ENCODE measurements around the gene LZTS2. TPM values are rescaled to one million over a fixed set of nuclear protein-coding genes. Genes with fewer than 3 reads are reported as not detected.

Gene LZTS2
- total RNA-seq, 2 experiments from 2014 or later = 12.6 to 12.7 TPM

DNA sequence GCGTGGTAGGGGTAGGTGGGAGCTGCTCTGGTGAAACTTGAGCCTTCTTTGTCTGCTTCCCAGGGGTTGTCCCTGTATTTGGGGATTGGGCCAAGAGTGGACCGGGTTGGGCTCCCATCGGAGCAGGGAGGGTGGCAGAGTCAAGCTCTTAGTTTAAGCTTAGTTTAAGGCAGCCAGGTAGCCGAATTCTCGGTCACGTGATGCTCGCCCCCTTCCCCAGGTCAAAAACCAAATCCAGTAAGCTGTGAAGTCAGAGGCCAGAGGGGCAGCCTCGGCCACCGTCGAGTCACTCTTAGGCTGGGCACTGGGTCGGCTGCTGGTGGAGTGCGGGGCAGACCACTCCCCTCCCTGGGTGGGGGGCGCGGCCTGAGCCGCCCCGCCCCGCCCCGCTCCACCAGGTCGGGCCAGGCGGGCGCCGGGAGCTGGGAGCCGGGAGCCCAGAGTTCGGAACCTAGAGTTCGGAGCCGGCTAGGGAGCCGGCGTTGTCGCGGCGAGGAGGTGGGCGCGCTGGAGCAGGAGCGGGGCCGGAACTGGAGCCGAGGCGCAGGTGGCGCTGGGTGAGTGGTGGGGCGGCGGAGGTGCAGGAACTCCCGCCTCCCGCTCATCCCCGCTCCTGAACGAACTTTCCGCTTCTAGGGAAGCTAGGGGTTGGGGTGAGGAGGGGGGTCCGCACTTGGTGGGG lies 2.8 kb upstream of the LZTS2 start:
- Mint-ChIP-seq H3K27ac (peak overlapping the region; percentile 90), H3K9me3 (ENCODE audit: low read depth) (no peaks in the 10 kb centered on the region), H3K4me1 (peaks cover 22% of the 10 kb centered on the region), H3K36me3 (peaks cover 6% of the 10 kb centered on the region), H3K4me3 (peak overlapping the region; percentile 76), H3K27me3 (no peaks in the 10 kb centered on the region)
- ATAC-seq = peak; percentile 37
- DNase-seq = peak; percentile 57
- CTCF ChIA-PET = interaction anchor here (0.7 to 13.2 kb wide), 28 partner anchors 10 to 461 kb away, joined by 3 to 174 read pairs (median 8); partner anchors contain the start of genes HIF1AN, KAZALD1, MRPL43 and PDZD7

- H3K4me3 Mint-ChIP-seq = peak overlapping the region; percentile 76
- no peaks in the 10 kb centered on the region for H3K9me3 Mint-ChIP-seq (ENCODE audit: low read depth)
Measured at GRCh38 chr10:100997360-100998182, 2.0 kb upstream of the LZTS2 start.

GRCh38 chr10:100998183-100998990 lies 1.2 kb upstream of the LZTS2 start:
- peak; percentile 37 for ATAC-seq
- Mint-ChIP-seq H3K36me3 (peaks cover 3% of the 10 kb centered on the region), H3K4me3 (peak overlapping the region; percentile 76), H3K4me1 (peaks cover 22% of the 10 kb centered on the region), H3K9me3 (ENCODE audit: low read depth) (no peaks in the 10 kb centered on the region), H3K27me3 (no peaks in the 10 kb centered on the region), H3K27ac (peak overlapping the region; percentile 80)
- DNase-seq = peak; percentile 72
- CTCF ChIA-PET = interaction anchor here (0.6 to 13.2 kb wide), 35 partner anchors 9 to 1530 kb away, joined by 3 to 174 read pairs (median 6); partner anchors contain the start of genes HIF1AN, KAZALD1, MRPL43 and PDZD7

More at GRCh38 chr10:100997360-100998182, 2.0 kb upstream of the LZTS2 start:
- H3K36me3 Mint-ChIP-seq = peaks cover 4% of the 10 kb centered on the region
- ATAC-seq (peak; percentile 65), DNase-seq (peak; percentile 81)
- CTCF ChIA-PET = interaction anchor here (0.6 to 13.2 kb wide), 40 partner anchors 9 to 1530 kb away, joined by 3 to 174 read pairs (median 6); partner anchors contain the start of genes HIF1AN, KAZALD1, MRPL43 and PDZD7
- peaks cover 22% of the 10 kb centered on the region for H3K4me1 Mint-ChIP-seq
- H3K27ac Mint-ChIP-seq = peak overlapping the region; percentile 90
- H3K27me3 Mint-ChIP-seq = no peaks in the 10 kb centered on the region

- Mint-ChIP-seq H3K4me3 (peak overlapping the region; percentile 76), H3K27ac (peak overlapping the region; percentile 80), H3K27me3 (no peaks in the 10 kb centered on the region), H3K36me3 (no peaks in the 10 kb centered on the region), H3K4me1 (peaks cover 22% of the 10 kb centered on the region), H3K9me3 (ENCODE audit: low read depth) (no peaks in the 10 kb centered on the region)
- ATAC-seq = peak; percentile 68
- CTCF ChIA-PET = interaction anchor here (0.9 to 13.2 kb wide), 14 partner anchors 13 to 446 kb away, joined by 3 to 174 read pairs (median 7); partner anchors contain the start of genes PDZD7, SEMA4G, SFXN3 and SLF2
- peak; percentile 79 for DNase-seq
Measured at GRCh38 chr10:100998991-100999741, 442 bp upstream of the LZTS2 start.

DNA sequence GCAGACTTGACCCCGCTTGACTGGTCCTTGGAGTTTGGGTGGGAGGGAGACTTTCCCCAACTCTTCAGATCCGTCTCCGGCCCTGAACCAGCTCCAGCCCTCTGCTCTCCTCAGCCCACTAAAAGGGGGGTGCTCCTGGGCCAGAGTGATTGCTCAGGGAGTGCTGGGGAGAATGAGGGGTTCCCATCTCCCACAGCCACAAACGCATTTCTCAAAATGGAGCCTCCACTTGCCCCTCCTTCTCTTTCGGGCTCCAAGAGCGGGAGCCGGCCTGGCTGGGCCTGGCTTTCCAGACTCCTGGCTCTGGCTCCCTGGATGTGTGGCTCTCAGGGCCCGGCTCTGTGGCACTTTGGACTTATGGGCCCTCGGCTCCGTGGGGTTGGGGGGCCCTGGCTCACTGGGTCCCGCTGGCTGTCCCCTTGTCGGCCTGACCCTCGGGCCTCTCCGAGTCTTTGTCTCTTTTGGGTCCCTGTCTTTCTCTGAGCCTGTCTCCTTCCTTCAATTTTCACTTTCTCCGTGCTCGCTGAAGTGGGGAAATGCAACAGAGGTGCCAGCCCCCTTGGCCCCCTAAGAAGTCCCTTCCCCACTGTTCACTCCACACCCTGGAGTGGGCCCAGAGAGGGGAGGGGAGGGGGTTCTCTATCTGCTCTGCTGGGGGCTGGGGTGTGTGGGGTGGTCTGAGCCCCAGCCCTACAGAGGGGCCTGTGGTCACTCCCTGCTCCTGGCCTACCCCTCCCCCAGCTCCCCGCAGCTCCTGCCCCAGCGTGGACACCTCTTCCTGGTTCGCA lies 713 bp downstream of the LZTS2 start:
- no peaks in the 10 kb centered on the region for H3K27me3 Mint-ChIP-seq
- H3K36me3 Mint-ChIP-seq = no peaks in the 10 kb centered on the region
- ATAC-seq = no peak
- CTCF ChIA-PET = interaction anchor here (1.0 to 13.2 kb wide), 4 partner anchors 16 to 62 kb away, joined by 3 to 174 read pairs (median 26); partner anchors contain the start of genes PDZD7 and SFXN3
- peak overlapping the region; percentile 41 for H3K4me3 Mint-ChIP-seq
- H3K4me1 Mint-ChIP-seq = peaks cover 22% of the 10 kb centered on the region
- no peaks in the 10 kb centered on the region for H3K9me3 Mint-ChIP-seq (ENCODE audit: low read depth)
- H3K27ac Mint-ChIP-seq = no peak overlapping the region
- no peak for DNase-seq

DNA sequence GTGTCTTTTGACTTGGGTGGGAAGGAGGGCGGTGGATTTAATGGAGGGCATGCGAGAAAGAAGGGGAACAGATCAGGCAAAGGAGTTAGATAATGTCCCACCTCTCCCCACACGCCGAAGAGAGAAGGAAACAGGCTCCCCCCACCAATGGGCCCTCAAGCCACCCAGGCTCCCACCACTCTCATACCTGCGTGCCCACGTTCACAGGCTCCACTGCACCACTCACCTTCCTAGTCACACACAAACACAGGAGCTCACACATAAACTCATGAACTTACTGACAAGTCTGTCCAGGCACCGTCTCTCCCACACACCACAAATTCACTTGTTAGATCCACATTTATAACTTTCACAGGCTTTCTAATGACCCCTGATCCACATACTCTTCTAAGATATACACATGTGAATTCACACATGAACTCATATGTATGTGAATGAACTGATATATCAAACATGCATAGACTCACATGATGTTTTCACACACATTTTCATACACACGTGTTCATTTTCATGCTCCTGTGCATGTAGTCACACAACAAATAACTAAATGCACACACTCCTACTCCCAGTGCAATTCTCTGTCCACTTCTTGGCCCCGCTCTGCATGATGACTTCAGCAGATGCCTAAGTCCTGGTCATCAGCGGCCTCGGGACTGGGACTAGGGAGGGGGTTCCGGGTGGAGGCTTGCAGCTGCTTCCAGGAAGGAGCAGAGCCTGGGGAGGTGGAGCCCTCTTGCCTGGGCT lies 1.5 kb downstream of the LZTS2 start:
- no peaks in the 10 kb centered on the region for H3K36me3 Mint-ChIP-seq
- no peaks in the 10 kb centered on the region for H3K27me3 Mint-ChIP-seq
- ATAC-seq (no peak), DNase-seq (no peak)
- CTCF ChIA-PET = interaction anchor here (1.9 to 13.2 kb wide), 2 partner anchors 10 to 16 kb away, joined by 7 to 174 read pairs; no protein-coding TSS in a partner anchor
- no peak overlapping the region for H3K27ac Mint-ChIP-seq
- peak overlapping the region; percentile 52 for H3K4me3 Mint-ChIP-seq
- H3K4me1 Mint-ChIP-seq = peaks cover 21% of the 10 kb centered on the region
- H3K9me3 Mint-ChIP-seq (ENCODE audit: low read depth) = no peaks in the 10 kb centered on the region

DNA sequence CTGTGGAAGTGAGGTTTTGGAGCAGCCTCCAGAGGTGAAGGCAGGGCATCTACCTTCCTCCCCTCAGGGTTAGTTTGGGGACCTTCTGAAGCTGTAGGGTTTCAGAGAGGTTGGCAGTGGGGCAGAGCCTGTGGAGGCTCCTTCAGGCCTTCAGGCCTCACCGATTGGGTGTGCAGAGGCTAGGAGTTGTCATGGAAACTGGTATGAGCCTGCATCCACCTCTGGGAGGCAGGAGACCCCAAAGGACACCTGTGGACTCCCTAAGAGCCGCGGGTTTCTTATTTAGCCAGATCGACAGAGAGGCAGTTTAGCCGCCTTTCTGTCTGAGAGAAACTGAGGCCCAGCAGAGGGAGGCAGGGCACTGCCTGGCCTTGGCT lies 2.0 kb downstream of the LZTS2 start:
- Mint-ChIP-seq H3K4me1 (peaks cover 16% of the 10 kb centered on the region), H3K4me3 (no peak overlapping the region), H3K36me3 (no peaks in the 10 kb centered on the region), H3K27me3 (no peaks in the 10 kb centered on the region), H3K9me3 (ENCODE audit: low read depth) (no peaks in the 10 kb centered on the region), H3K27ac (no peak overlapping the region)
- no peak for DNase-seq
- no peak for ATAC-seq
- CTCF ChIA-PET = interaction anchor here (1.9 to 13.2 kb wide), 2 partner anchors 10 to 15 kb away, joined by 7 to 174 read pairs; no protein-coding TSS in a partner anchor

DNA sequence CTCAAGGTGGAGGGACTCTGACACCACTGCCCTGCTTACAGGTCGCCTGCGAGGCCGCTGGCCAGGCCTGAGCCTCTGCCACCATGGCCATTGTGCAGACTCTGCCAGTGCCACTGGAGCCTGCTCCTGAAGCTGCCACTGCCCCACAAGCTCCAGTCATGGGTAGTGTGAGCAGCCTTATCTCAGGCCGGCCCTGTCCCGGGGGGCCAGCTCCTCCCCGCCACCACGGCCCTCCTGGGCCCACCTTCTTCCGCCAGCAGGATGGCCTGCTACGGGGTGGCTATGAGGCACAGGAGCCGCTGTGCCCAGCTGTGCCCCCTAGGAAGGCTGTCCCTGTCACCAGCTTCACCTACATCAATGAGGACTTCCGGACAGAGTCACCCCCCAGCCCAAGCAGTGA lies 2.8 kb downstream of the LZTS2 start:
- no peak overlapping the region for H3K4me3 Mint-ChIP-seq
- no peak for DNase-seq
- H3K36me3 Mint-ChIP-seq = no peaks in the 10 kb centered on the region
- H3K27ac Mint-ChIP-seq = no peak overlapping the region
- peaks cover 13% of the 10 kb centered on the region for H3K4me1 Mint-ChIP-seq
- ATAC-seq = no peak
- CTCF ChIA-PET = interaction anchor here (1.1 to 13.2 kb wide), 3 partner anchors 9 to 16 kb away, joined by 3 to 174 read pairs (median 7); no protein-coding TSS in a partner anchor
- no peaks in the 10 kb centered on the region for H3K9me3 Mint-ChIP-seq (ENCODE audit: low read depth)
- H3K27me3 Mint-ChIP-seq = no peaks in the 10 kb centered on the region

DNA sequence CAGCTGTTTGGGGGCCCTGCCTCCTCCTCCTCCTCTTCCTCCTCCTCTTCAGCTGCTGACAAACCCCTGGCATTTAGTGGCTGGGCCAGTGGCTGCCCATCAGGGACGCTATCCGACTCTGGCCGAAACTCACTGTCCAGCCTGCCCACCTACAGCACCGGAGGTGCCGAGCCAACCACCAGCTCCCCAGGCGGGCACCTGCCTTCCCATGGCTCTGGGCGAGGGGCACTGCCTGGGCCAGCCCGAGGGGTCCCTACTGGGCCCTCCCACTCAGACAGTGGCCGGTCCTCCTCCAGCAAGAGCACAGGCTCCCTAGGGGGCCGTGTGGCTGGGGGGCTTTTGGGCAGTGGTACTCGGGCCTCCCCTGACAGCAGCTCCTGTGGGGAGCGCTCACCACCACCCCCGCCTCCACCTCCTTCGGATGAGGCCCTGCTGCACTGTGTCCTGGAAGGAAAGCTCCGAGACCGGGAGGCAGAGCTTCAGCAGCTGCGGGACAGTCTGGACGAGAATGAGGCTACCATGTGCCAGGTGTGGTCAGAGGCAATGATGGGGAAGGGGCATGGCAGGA lies 4.1 kb downstream of the LZTS2 start:
- CTCF ChIA-PET = interaction anchor here (1.5 to 13.2 kb wide), 2 partner anchors 13 to 46 kb away, joined by 3 to 174 read pairs; no protein-coding TSS in a partner anchor
- Mint-ChIP-seq H3K4me3 (no peak overlapping the region), H3K27me3 (no peaks in the 10 kb centered on the region), H3K27ac (no peak overlapping the region), H3K4me1 (peaks cover 6% of the 10 kb centered on the region), H3K9me3 (ENCODE audit: low read depth) (no peaks in the 10 kb centered on the region), H3K36me3 (no peaks in the 10 kb centered on the region)
- DNase-seq (no peak), ATAC-seq (no peak)

- H3K4me3 Mint-ChIP-seq = no peak overlapping the region
- no peaks in the 10 kb centered on the region for H3K27me3 Mint-ChIP-seq
- CTCF ChIA-PET = interaction anchor here (1.5 to 13.2 kb wide), 2 partner anchors 11 to 47 kb away, joined by 3 to 174 read pairs; no protein-coding TSS in a partner anchor
- no peak overlapping the region for H3K27ac Mint-ChIP-seq
- peaks cover 3% of the 10 kb centered on the region for H3K4me1 Mint-ChIP-seq
- ATAC-seq (no peak), DNase-seq (no peak)
- no peaks in the 10 kb centered on the region for H3K36me3 Mint-ChIP-seq
- no peaks in the 10 kb centered on the region for H3K9me3 Mint-ChIP-seq (ENCODE audit: low read depth)
Measured at GRCh38 chr10:101005361-101005760, 5.8 kb downstream of the LZTS2 start.
